Vagina (tissue), 2 donors: ENCODE data around the gene ETV7.

ENCODE experiments used
- POLR2A ChIP-seq, 2 donors: fragments of 450-650 bp; IDR thresholded peaks; one replicate each; pipeline ENCODE4 v1.6.1; 2017; ENCODE audit warnings: antibody characterized with exemption in 2 of 2, mild to moderate bottlenecking in 2 of 2, moderate library complexity in 2 of 2
- POLR2AphosphoS5 ChIP-seq, 2 donors: sonication (generic); formaldehyde crosslinking; IDR thresholded peaks; one replicate each; pipeline ENCODE4 v1.9.0; 2017; ENCODE audit warnings: antibody characterized with exemption in 2 of 2, mild to moderate bottlenecking in 2 of 2, low read depth in 1 of 2; ENCODE audit not compliant: insufficient read depth in 1 of 2
- TF ChIP-seq, protein P1 (sequence below), 3 experiments: fragments of 450-650 bp in 2 of 3; fragments of 200-600 bp in 1 of 3; sonication (generic) in 1 of 3; IDR thresholded peaks; one replicate each; pipeline ENCODE4 v1.5.1; 2017 to 2019; ENCODE audit warnings: antibody characterized with exemption in 3 of 3, mild to moderate bottlenecking in 2 of 3, moderate library complexity in 2 of 3

DNA sequence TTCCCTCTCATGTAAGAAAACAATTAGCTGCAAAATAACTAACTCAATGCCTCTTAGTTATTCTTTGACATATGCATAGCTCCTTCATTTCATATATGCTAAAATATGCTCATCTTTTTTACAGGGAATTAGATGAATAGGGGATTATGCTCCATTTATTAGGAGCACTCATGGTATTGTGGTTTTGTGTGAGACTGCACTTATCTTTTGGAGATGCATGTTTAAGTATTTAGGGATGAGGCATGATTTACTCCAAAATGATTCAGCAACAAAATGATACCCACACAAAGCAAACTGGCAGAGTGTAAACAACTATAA, 59.6 kb downstream of the ETV7 start:
- TF ChIP-seq, protein P1, sequence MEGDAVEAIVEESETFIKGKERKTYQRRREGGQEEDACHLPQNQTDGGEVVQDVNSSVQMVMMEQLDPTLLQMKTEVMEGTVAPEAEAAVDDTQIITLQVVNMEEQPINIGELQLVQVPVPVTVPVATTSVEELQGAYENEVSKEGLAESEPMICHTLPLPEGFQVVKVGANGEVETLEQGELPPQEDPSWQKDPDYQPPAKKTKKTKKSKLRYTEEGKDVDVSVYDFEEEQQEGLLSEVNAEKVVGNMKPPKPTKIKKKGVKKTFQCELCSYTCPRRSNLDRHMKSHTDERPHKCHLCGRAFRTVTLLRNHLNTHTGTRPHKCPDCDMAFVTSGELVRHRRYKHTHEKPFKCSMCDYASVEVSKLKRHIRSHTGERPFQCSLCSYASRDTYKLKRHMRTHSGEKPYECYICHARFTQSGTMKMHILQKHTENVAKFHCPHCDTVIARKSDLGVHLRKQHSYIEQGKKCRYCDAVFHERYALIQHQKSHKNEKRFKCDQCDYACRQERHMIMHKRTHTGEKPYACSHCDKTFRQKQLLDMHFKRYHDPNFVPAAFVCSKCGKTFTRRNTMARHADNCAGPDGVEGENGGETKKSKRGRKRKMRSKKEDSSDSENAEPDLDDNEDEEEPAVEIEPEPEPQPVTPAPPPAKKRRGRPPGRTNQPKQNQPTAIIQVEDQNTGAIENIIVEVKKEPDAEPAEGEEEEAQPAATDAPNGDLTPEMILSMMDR (IDR thresholded peaks at IDR 0.05) = no peak
- TF ChIP-seq POLR2A (IDR thresholded peaks at IDR 0.05) (no peak), POLR2AphosphoS5 (IDR thresholded peaks at IDR 0.05; ENCODE audit: insufficient read depth in 1 of 2, low read depth in 1 of 2) (no peak)
